ENCODE measurements around the gene ABCA2.

DNA sequence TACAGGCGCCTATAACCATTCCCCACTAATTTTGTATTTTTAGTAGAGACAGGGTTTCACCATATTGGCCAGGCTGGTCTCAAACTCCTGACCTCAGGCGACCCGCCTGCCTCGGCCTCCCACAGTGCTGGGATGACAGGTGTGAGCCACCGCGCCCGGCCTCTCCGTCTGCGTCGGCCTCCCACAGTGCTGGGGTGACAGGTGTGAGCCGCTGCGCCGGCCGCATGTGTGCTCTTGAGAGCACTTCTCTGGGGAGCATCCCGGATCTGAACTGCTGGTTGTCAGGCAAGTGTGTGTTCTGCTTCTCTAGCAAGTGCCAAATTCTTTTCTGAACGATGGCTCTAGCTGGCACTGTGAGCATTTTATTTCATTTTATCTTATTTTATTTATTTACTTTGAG, 29.5 kb upstream of the ABCA2 start:
- TF ChIP-seq, protein P1, sequence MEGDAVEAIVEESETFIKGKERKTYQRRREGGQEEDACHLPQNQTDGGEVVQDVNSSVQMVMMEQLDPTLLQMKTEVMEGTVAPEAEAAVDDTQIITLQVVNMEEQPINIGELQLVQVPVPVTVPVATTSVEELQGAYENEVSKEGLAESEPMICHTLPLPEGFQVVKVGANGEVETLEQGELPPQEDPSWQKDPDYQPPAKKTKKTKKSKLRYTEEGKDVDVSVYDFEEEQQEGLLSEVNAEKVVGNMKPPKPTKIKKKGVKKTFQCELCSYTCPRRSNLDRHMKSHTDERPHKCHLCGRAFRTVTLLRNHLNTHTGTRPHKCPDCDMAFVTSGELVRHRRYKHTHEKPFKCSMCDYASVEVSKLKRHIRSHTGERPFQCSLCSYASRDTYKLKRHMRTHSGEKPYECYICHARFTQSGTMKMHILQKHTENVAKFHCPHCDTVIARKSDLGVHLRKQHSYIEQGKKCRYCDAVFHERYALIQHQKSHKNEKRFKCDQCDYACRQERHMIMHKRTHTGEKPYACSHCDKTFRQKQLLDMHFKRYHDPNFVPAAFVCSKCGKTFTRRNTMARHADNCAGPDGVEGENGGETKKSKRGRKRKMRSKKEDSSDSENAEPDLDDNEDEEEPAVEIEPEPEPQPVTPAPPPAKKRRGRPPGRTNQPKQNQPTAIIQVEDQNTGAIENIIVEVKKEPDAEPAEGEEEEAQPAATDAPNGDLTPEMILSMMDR (IDR thresholded peaks at IDR 0.05; ENCODE audit: insufficient read depth, low read depth, low read length): no peak
- no peak for TF ChIP-seq EZH2 (IDR thresholded peaks at IDR 0.05; ENCODE audit: insufficient read depth, low read length)
